Liver (tissue), 3 donors: ENCODE measurements around the gene FBXO7.

ENCODE experiments used
- ATF3 ChIP-seq: IDR thresholded peaks from 2 replicates; pipeline ENCODE4 v1.6.1; 2016; ENCODE audit warnings: antibody characterized with exemption
- CTCF ChIP-seq: fragments of 150-350 bp; IDR thresholded peaks from 2 replicates; pipeline ENCODE4 v1.5.1; 2017; ENCODE audit warnings: improper control_type of control experiment, low read depth, low read length; ENCODE audit not compliant: missing input control
- EGR1 ChIP-seq, 2 donors: IDR thresholded peaks; 2 replicates each; pipeline ENCODE4 v1.6.1; 2016 to 2018; ENCODE audit warnings: antibody characterized with exemption in 2 of 2, low read depth in 2 of 2
- GABPA ChIP-seq, 2 donors: IDR thresholded peaks in 1 of 2; conservative IDR thresholded peaks in 1 of 2; 2 replicates each; pipeline ENCODE4 v1.6.1; 2016; ENCODE audit warnings: antibody characterized with exemption in 2 of 2, mild to moderate bottlenecking in 1 of 2, moderate library complexity in 1 of 2
- JUND ChIP-seq, 2 donors: IDR thresholded peaks; 2 replicates each; pipeline ENCODE4 v1.6.1; 2016; ENCODE audit warnings: antibody characterized with exemption in 2 of 2
- MAX ChIP-seq: IDR thresholded peaks from 2 replicates; pipeline ENCODE4 v1.6.1; 2016; ENCODE audit warnings: antibody characterized with exemption
- NR2F2 ChIP-seq: IDR thresholded peaks from 2 replicates; pipeline ENCODE4 v1.6.1; 2016; ENCODE audit warnings: antibody characterized with exemption
- RAD21 ChIP-seq, 2 donors: IDR thresholded peaks; 2 replicates each; pipeline ENCODE4 v1.6.1; 2016; ENCODE audit warnings: antibody characterized with exemption in 2 of 2, mild to moderate bottlenecking in 2 of 2
- REST ChIP-seq: IDR thresholded peaks from 2 replicates; pipeline ENCODE4 v1.6.1; 2016; ENCODE audit warnings: antibody characterized with exemption, mild to moderate bottlenecking
- RXRA ChIP-seq, 2 donors: IDR thresholded peaks; 2 replicates each; pipeline ENCODE4 v1.6.1; 2017 to 2018; ENCODE audit warnings: antibody characterized with exemption in 2 of 2, mild to moderate bottlenecking in 1 of 2
- SP1 ChIP-seq: IDR thresholded peaks from 2 replicates; pipeline ENCODE4 v1.6.1; 2018; ENCODE audit warnings: antibody characterized with exemption, mild to moderate bottlenecking
- TAF1 ChIP-seq: conservative IDR thresholded peaks from 2 replicates; pipeline ENCODE4 v1.6.1; 2016; ENCODE audit warnings: antibody characterized with exemption, mild to moderate bottlenecking
- YY1 ChIP-seq: IDR thresholded peaks from 2 replicates; pipeline ENCODE4 v1.6.1; 2016; ENCODE audit warnings: antibody characterized with exemption, mild to moderate bottlenecking
- TF ChIP-seq, protein P1 (sequence below): IDR thresholded peaks from 2 replicates; pipeline ENCODE4 v1.6.1; 2016; ENCODE audit warnings: antibody characterized with exemption
- donor health status: healthy.
- donor health status: healthy.

DNA sequence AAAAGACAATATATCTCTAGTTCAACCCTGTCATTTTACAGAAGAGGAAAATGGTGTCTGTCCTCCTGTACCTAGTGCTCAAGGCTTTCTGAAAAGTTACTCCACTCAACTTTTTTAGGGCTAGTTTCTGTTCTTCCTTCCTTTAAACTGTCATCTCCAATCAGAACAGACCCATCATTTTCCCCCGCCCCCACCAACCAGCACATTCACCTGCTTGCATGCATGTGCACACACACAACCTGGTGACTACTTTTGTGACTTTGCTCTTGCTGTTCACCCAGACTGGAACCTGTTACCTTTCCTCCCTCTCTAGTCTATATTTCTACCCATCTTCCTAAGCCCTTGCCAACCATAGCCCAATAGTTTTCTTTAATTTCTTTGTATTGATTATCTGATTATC, 5.6 kb downstream of the FBXO7 start:
- TF ChIP-seq CTCF (no peak), SP1 (no peak), TAF1 (no peak), YY1 (no peak), MAX (no peak), RAD21 (IDR thresholded peaks at IDR 0.05) (no peak), NR2F2 (no peak), ATF3 (no peak), JUND (IDR thresholded peaks at IDR 0.05) (no peak), EGR1 (IDR thresholded peaks at IDR 0.05; ENCODE audit: low read depth in 2 of 2) (no peak), RXRA (IDR thresholded peaks at IDR 0.05) (no peak), GABPA (IDR thresholded peaks at IDR 0.05 in 1 of 2, conservative IDR thresholded peaks at IDR 0.05 in 1 of 2) (no peak), REST (no peak)
- TF ChIP-seq, protein P1, sequence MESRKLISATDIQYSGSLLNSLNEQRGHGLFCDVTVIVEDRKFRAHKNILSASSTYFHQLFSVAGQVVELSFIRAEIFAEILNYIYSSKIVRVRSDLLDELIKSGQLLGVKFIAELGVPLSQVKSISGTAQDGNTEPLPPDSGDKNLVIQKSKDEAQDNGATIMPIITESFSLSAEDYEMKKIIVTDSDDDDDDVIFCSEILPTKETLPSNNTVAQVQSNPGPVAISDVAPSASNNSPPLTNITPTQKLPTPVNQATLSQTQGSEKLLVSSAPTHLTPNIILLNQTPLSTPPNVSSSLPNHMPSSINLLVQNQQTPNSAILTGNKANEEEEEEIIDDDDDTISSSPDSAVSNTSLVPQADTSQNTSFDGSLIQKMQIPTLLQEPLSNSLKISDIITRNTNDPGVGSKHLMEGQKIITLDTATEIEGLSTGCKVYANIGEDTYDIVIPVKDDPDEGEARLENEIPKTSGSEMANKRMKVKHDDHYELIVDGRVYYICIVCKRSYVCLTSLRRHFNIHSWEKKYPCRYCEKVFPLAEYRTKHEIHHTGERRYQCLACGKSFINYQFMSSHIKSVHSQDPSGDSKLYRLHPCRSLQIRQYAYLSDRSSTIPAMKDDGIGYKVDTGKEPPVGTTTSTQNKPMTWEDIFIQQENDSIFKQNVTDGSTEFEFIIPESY: no peak
